HG03439 (cell line): ENCODE measurements around the gene GCNA.
"Not testable (repeated sequence)": the region's sequence is repeated elsewhere in the genome, so short reads cannot be mapped to it uniquely, and the experiment has no call there.

Experiments
- ATAC-seq: cut with Tn5 transposase; IDR thresholded peaks from one replicate; pipeline ENCODE4 v1.9.1; 2021; ENCODE audit warnings: mild to moderate bottlenecking, moderate library complexity; ENCODE audit not compliant: unreplicated experiment

Gene GCNA

DNA sequence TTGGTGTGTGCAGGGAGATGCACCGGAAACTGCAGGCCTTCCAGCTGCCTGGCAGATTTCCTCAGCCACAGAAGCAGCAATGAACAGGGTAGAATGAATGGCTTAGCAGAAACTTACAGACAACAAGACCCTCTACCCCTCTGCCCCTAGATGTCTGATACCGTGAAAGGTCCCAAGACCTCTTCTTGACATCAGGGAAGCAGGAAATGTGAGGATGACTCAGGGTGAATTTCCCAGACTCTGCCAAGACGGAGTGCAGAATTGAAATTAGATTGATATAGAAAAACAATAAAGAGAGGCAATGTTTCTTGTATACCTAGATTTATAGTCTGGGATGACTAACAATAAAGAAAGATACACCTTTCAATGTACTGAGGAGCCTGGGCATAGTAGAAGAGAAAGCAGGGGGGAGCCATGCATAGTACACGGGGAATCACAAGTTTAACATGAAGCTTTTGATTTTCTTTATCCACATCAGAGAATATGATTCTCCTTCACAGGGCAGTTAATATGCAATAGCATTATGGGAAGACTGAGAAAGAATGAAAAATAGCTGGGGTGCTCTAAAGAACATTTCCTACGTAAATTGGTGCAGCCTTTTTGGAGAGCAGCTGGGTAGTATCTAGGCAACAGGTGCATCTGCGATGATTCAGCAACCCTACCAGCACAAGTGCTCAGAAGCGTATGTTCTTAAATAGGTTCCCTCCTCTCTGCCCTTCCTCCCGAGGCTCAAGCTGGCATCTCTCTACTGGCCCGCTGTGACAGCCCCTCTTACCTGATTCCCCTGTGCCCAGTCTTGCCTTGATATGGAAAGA, 58.4 kb downstream of the GCNA start:
- ATAC-seq, result no peak

DNA sequence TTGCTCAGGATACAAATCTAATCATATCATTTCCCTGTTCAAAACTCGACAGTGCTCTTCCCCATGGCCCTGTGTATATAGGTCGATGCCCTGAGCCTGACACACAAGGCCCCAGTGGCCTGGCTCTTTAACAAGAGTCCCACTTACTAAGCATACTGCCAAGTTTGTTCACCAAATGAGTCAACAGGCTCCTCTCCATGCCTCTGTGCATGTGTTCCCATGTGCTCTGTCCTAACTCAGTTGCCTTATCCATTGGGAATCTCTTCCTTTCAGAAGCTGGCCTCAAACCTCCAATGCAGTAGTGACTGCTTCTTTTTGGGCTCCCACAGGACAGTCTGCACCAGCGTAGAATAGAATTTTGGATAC, 59.0 kb downstream of the GCNA start:
- no peak for ATAC-seq

DNA sequence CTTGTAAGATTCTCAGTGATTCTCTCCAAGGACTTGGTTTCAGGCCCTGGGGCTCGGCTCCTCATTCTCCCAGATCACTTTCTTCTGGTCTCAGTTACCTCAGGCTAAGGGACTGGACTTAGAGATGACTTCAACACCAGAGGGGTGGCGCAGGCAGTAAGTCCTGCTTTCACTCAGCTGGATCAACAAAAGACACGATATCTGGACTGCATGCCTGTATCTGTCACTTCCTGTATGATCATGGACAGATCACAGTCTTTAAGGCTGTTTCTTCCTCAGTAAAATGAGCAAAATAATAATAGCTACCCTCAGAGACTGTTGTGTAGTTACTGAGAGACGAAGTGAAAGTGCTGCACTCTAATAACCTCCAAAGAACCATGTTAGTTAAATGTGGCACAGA, 59.6 kb downstream of the GCNA start:
- no peak for ATAC-seq

DNA sequence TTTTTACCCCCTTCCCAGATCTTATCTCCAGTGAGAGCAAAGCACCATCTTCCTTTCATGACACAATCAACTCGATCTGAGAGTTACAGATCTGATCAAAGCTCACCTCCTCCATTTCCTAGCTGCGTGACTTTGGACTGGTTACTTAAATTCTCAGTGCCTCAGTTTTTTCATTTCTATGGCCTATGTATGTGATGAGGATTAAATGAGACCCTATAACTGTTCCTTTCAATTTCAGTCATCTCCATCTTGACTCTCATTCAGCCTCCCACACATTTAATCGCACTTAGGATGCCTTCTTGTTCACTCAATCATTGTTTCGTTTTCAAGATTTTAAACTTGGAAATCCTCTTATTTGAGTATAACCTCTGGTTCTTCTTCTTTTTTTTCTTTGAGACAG, 60.2 kb downstream of the GCNA start:
- no peak for ATAC-seq

DNA sequence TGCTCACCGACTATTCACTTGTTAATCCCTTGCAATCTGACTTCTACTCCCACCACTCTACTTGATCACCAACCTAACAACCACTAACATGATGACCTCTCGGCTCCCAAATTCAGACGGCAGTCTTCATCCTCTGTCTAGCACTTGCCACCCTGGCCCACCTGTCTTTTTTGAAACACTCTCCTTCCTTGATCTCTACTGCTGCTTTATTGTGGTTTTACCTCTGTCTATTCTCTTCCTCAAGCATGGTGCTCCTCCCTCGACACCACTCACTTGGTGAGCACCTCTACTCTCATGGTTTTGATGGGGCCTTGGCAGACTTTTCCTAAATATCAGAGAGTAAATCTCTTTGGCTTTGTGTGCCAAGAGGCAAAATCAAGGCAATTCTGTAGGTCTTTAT, 61.8 kb downstream of the GCNA start:
- no peak for ATAC-seq

DNA sequence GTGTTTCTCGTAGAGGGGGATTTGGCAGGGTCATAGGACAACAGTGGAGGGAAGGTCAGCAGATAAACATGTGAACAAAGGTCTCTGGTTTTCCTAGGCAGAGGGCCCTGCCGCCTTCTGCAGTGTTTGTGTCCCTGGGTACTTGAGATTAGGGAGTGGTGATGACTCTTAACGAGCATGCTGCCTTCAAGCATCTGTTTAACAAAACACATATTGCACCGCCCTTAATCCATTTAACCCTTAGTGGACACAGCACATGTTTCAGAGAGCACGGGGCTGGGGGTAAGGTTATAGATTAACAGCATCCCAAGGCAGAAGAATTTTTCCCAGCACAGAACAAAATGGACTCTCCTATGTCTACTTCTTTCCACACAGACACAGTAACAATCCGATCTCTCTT, 66.2 kb downstream of the GCNA start:
- not testable (repeated sequence) for ATAC-seq

DNA sequence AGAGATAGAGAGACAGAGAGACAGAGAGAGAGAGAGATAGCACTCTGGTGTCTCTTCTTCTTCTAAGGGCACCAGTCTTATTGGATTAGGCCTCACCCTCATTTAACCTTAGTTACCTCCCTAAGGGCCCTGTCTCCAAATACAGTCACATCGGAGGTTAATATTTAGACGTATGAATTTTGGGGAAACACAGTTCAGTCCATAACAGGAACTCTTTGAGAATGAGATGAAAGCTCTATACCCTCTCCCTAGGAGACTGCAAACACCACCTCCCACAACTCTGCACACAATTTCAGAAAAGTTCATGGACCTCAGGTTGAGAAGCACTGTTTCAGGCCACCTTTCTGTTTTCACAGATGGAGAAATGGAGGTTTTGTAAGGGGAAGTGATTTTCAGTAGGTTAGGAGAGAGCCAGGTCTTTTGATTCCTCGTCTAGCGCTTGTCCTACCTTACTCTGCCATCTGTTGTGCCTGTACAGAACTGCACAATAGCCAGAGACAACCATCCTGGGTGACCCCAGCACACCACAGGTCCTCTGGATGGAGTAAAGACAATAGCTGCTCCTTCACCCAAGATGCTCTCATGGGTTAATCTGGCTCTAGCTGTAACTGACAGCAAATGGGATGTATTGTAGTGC, 72.2 kb downstream of the GCNA start:
- ATAC-seq, result no peak

DNA sequence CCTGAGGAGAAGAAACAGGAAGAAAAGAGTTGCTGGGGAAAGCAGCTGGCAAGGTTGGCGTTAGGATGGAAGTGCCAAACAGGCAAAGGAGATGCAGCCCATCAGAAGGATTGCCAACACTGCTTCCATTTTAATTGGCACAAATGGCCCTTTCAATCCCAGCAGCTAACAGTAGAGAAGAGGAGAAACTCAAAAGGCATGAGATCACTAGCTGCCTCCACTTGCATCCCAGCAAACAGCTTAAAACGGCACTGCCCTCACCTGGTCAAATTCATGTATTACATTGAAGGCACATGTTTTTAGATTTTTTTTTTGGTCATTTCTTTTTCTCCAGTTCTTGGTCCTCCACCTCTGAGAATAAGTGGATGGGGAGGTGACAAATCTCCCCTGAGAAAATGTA, 74.2 kb downstream of the GCNA start:
- ATAC-seq, result no peak

DNA sequence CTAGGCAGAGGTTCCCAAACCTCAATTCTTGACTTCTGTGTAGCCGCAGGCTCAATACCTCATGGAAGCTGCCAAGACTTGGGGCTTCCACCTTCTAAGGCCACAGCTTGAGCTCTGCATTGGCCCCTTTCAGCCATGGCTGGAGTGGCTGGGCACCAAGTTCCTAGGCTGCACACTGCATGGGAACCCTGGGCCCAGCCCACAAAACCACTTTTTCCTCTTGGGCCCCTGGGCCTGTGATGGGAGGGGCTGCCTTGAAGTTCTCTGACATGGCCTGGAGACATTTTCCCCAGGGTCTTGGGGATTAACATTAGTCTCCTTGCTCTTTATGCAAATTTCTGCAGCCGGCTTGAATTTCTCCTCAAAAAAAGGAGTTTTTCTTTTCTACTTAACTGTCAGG, 75.1 kb downstream of the GCNA start:
- no peak for ATAC-seq

DNA sequence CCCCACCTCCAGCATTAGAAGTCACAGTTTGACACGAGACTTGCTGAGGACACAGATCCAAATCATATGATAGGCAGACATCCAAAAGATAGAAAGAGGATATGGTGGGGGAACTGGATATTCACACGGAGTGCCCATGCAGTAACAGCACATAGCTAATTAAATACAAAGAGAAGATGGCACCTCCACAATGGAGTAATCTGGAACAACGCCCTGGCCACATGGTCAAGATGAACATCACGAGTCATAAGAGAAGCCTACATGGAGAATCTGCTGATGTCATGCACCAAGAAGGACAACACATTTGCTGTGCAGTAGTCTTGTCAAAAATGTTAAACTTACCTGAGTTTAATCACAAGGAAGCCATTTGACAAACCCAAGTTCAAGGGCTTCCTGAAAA, 79.0 kb downstream of the GCNA start:
- no peak for ATAC-seq

DNA sequence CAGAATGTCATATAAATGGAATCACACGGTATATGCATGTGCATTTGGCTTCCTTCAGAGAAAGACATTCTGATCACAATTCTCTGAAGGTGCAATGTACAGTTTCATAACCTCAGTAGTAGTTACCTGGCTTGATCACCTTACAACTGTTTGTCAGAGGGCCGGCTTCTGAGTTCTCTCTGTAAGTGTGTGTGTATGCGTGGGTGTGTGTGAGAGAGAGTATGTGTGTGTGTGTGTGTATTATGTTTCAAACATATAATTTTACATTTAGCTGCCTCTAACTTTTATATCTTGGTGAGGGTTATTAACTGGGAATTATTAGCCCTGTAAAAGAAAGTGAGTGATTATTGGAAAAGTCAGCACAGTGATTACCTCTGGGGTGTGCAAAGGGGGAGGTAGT, 81.1 kb downstream of the GCNA start:
- no peak for ATAC-seq

DNA sequence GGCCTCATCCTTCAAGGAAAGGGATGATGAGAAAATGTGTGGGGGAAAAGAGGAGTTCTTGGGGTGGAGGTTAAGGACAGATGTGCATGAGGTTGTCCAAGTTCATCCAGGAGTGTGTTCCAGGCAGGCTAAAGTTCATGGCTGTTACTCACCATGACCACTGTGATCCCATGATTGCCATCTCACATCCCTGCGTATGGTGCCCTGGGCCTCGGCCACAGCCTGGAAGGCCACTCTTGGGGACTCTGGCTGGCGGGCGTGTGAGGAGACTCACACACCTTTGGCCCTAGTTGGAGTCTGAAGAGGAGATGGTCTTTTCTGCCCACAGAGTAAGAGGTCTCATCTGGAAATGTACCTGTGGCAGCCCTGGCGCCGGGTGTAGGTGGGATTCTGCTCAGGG, 81.7 kb downstream of the GCNA start:
- ATAC-seq, result no peak

DNA sequence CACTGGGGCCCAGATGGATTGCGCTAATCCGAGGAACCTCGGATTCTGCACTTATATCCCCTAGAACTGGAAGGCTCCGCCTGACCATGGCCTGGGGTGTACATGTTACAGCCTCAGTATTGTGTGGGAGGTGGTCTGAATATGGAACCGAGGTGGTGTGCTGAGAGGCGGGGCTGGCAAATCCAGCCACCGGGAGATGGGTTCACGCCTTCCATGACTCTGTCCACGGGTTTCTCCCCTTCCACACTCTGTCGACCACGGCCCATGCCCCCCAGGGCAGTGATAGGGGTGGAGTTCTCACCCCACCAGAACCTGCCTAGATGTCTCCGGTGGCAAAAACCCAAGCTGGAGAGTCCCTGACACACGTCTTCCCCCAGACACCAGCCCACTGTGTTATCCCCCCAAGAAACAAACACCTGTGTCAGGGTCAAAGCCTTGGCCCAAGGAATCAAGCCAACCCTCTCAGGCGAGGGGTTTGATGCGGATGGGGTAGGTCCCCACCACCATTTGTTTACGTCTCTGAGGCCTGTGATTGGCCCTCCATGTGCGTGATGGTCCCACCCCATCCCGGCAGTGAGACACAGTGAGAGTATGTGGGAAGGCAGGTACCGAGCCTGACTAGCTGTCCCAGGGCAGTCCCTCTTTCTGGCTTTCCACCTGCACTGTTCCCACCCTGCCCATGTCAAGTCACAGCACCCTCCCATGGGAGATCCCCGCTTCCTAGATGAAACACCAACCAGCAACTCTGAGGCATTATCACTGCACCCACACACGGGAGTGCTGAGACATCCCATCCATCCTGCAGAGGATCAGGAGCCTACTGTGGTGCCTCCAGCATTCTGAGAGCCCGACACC, 82.6 kb downstream of the GCNA start:
- ATAC-seq, result no peak

DNA sequence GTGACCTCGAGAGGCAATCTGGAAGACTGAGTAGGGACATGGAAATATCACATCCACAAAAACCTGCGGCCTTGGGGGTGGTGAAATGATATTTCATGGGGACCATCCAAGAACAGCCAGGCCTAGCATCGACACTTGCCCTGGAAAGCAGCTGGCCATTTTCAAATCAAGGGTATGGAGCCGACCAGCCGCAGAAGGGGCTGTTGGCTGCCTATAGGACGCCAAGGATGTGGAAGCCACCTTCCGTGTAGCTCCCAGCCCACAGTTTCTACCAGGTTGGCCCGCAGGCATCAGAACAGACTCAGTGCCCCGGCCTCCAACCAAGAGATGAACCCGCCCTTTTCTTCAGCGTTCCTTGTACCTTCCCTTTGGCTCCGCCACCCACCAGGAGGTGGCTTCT, 83.7 kb downstream of the GCNA start:
- ATAC-seq, result no peak

DNA sequence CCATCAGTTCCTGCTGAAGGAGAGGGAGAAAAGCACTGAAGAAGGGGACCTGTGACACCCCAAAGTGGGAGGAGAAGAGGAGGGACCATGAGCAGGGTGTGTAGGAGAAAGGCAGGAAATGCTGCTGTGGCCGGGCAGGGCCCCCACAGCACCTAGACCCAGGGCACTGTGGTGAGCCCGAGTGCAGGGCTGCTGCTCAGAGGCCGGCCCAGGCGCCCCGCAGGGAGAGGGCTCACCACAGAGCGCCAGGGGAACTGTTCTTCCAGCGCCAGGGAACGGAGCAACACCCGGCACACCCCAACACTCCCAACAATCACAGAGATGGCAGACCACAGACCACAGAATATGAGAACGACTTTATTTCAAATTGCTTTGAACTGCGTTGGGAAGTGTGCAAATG, 84.4 kb downstream of the GCNA start:
- ATAC-seq, result not testable (repeated sequence)
